Adrenal gland (tissue), 12 donors: ENCODE results near the gene ZNF700. TPM values are rescaled to one million over a fixed set of nuclear protein-coding genes. Genes with fewer than 3 reads are reported as not detected.

Experiments used
- DNase-seq, 7 donors: peaks; one replicate each; pipeline ENCODE4 v3.0.0-alpha.2; 2019 to 2020
- H3K27ac ChIP-seq, 5 donors: fragments of 200-600 bp; sonication (generic) in 4 of 5; 1 replicate in 3 of 5; 2 replicates in 2 of 5; pipeline versions ENCODE4 v1.5.1 to v1.8.0; 2016 to 2020; ENCODE audit warnings: mild to moderate bottlenecking in 1 of 5
- H3K27me3 ChIP-seq: fragments of 200-600 bp; 2 replicates; pipeline ENCODE4 v1.8.0; 2021
- H3K36me3 ChIP-seq, 2 donors: fragments of 200-600 bp; replicated peaks in 1 of 2; 1 replicate in 1 of 2; 2 replicates in 1 of 2; pipeline versions ENCODE4 v1.5.1 to v1.8.0; 2018 to 2022
- H3K4me1 ChIP-seq, 2 donors: fragments of 200-600 bp; replicated peaks in 1 of 2; 1 replicate in 1 of 2; 2 replicates in 1 of 2; pipeline versions ENCODE4 v1.5.1 to v1.8.0; 2018 to 2021
- H3K4me3 ChIP-seq, 4 donors: fragments of 200-600 bp; sonication (generic) in 3 of 4; one replicate each; pipeline ENCODE4 v1.5.1; 2016 to 2018
- H3K9me3 ChIP-seq, 3 donors: fragments of 200-600 bp; sonication (generic) in 1 of 3; replicated peaks in 1 of 3; 1 replicate in 2 of 3; 2 replicates in 1 of 3; pipeline versions ENCODE4 v1.5.1 to v1.8.0; 2016 to 2021
- CTCF ChIP-seq, 6 experiments: fragments of 450-650 bp in 4 of 6; fragments of 200-600 bp in 2 of 6; sonication (generic) in 1 of 6; IDR thresholded peaks; 1 replicate in 5 of 6; 2 replicates in 1 of 6; pipeline versions ENCODE4 v1.5.1 to v1.8.0; 2016 to 2021; ENCODE audit warnings: antibody characterized with exemption in 6 of 6, mild to moderate bottlenecking in 2 of 6, moderate library complexity in 1 of 6
- POLR2A ChIP-seq, 2 donors: fragments of 450-650 bp; IDR thresholded peaks; one replicate each; pipeline ENCODE4 v1.6.1; 2017; ENCODE audit warnings: antibody characterized with exemption in 2 of 2, mild to moderate bottlenecking in 2 of 2, moderate library complexity in 1 of 2
- WGBS, 4 donors: extraction: QIAGEN DNeasy Blood & Tissue Kit in 2 of 4; methylation state at CpG; one replicate each; pipeline versions ENCODE4 v1.1.5 to v1.1.7; 2013 to 2017; 5-methylcytosine and 5-hydroxymethylcytosine counted together
- intact Hi-C, 2 donors: fragments of 100-400 bp; cut with DNase I; formaldehyde crosslinking; loops; one replicate each; pipeline versions ENCODE4 v1.14.1 to v1.15.0; 2022 to 2023
- polyA plus RNA-seq, 3 donors: library from polyadenylated mRNA; stranded (reverse); fragments of 200-250 nt in 2 of 3; fragments of 350-450 nt in 1 of 3; fragmentation: Illumina TruSeq in 1 of 3; extraction: RNeasy Lipid Tissue Mini Kit (QIAGEN cat#74804) in 1 of 3; gene quantifications; one replicate each; pipeline ENCODE4 v1.2.3, GENCODE V29; 2013 to 2014
- total RNA-seq, 9 donors: library from RNA; depleted of rRNA in 4 of 9; stranded (reverse); fragments of >200 nt in 4 of 9; fragments of 120-200 nt in 1 of 9; fragmentation: NEBNext Ultra II Directional in 1 of 9; extraction: Animal tissue kit (Norgen Biotek cat#: 25700) in 1 of 9; gene quantifications; one replicate each; pipeline versions ENCODE4 v1.1.0 to v1.2.4, GENCODE V29; 2013 to 2023
- donor health status: healthy with polysubstance abuse.
- donor health status: Bipolar disorder and iron deficiency.
- donor health status: DM: yes; HTN: yes; CAD: no.
- donor health status: DM: no; HTN: no; CAD: no.
- donor health status: DM: no; HTN: no; CAD: no.
- donor health status: DM: yes; HTN: yes; CAD: no.

ZNF700 gene
- total and polyA plus RNA-seq, 12 donors = 5.5 to 27.3 (median 12.4) TPM

- intact Hi-C loops = no loop called here
- H3K9me3 ChIP-seq = peaks cover 15 to 75% (median 26%) of the 10 kb centered on the region in 3 donors
- no peaks in the 10 kb centered on the region for H3K4me1 ChIP-seq
- no peak overlapping the region for H3K27ac ChIP-seq
- peaks cover 0 to 28% of the 10 kb centered on the region in 2 donors for H3K36me3 ChIP-seq
- 96 to 99% (median 96%) methylated on average over 5 of the region's 5 CpGs for WGBS, 4 donors
- H3K27me3 ChIP-seq = no peaks in the 10 kb centered on the region
- TF ChIP-seq POLR2A (IDR thresholded peaks at IDR 0.05) (no peak), CTCF (IDR thresholded peaks at IDR 0.05) (no peak)
- H3K4me3 ChIP-seq = peak overlapping the region in 1 of 4 donors; percentile 31
- no peak for DNase-seq
These were observed 25.4 kb downstream of the ZNF700 start for GRCh38 chr19:11950312-11950711.

- Histone ChIP-seq H3K9me3 (no peaks in the 10 kb centered on the region), H3K27ac (peak overlapping the region in 4 of 5 donors; percentile 73 to 96 (median 92)), H3K27me3 (no peaks in the 10 kb centered on the region), H3K4me1 (peaks cover 12 to 14% of the 10 kb centered on the region in 2 donors), H3K4me3 (no peak overlapping the region), H3K36me3 (no peaks in the 10 kb centered on the region)
- DNase-seq = peak; percentile 75 to 88 (median 78)
- intact Hi-C loops = no loop called here
- WGBS, 4 donors = 29 to 37% (median 33%) methylated on average over 25 to 26 of the region's 26 CpGs
- peak; percentile 63 to 85 (median 78) for TF ChIP-seq CTCF (IDR thresholded peaks at IDR 0.05)
- TF ChIP-seq POLR2A (IDR thresholded peaks at IDR 0.05) = no peak
These were observed 38.9 kb downstream of the ZNF700 start for GRCh38 chr19:11963566-11964355.

- DNase-seq = peak; percentile 49 to 79 (median 77)
- 0 to 3% (median 1%) methylated on average over 8 of the region's 8 CpGs for WGBS, 4 donors
These were observed 39.6 kb downstream of the ZNF700 start for GRCh38 chr19:11964496-11964857.

More at GRCh38 chr19:11964496-11964857, 39.6 kb downstream of the ZNF700 start:
- intact Hi-C loops = no loop called here
- Histone ChIP-seq H3K27ac (peak overlapping the region in 4 of 5 donors; percentile 73 to 96 (median 92)), H3K9me3 (no peaks in the 10 kb centered on the region), H3K27me3 (no peaks in the 10 kb centered on the region), H3K4me3 (peak overlapping the region in 2 of 4 donors; percentile 77 to 95), H3K4me1 (peaks cover 12 to 14% of the 10 kb centered on the region in 2 donors), H3K36me3 (no peaks in the 10 kb centered on the region)
- TF ChIP-seq CTCF (IDR thresholded peaks at IDR 0.05) = peak in 3 of 6 experiments; percentile 29 to 40 (median 32)
- no peak for TF ChIP-seq POLR2A (IDR thresholded peaks at IDR 0.05)
